GM21390 (cell line): ENCODE data around the gene CD109.
"Not testable (repeated sequence)": the region's sequence is repeated elsewhere in the genome, so short reads cannot be mapped to it uniquely, and the experiment has no call there.

Source experiments
- ATAC-seq: cut with Tn5 transposase; IDR thresholded peaks from one replicate; pipeline ENCODE4 v1.9.1; 2021; ENCODE audit not compliant: unreplicated experiment

Gene CD109

GRCh38 chr6:73784726-73785505 is 88.9 kb downstream of the CD109 start:
- no peak for ATAC-seq

DNA sequence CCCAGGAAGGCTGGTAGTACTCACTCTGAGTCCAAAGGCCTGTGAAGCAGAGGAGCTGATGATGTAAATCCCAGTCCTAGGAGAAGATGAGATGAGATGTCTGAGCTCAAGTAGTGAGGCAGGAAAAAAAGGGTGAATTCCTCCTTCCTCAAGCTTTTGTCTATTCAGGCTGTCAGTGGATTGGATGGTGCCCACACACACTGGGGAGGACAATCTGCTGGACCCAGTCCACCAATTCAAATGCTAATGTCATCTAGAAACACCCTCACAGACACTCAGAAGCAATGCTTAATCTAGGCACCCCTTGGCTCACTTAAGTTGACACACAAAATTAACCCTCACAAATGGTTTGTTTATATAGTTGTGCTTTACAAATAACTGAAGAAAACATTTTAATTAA is 94.6 kb downstream of the CD109 start:
- no peak for ATAC-seq

GRCh38 chr6:73791336-73791735 is 95.3 kb downstream of the CD109 start:
- no peak for ATAC-seq

DNA sequence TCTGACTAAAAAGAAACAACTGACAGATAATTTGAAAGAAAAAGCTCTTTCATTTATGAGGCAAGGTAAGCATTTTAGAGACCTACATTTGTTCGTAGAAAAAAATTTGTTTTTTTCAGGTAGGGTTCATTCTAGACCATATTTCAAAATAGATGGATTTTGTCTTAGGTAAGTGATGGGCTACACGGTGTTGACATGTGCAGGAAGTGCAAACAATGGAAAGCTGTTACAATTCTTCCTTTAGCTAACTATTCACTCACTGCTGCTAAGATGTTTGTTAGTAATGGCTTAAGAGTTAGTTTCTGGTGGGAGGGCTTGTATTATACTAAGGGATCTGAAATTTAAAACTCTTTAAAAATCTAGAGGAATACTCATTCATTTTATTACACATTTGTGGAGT is 96.7 kb downstream of the CD109 start:
- ATAC-seq = no peak

DNA sequence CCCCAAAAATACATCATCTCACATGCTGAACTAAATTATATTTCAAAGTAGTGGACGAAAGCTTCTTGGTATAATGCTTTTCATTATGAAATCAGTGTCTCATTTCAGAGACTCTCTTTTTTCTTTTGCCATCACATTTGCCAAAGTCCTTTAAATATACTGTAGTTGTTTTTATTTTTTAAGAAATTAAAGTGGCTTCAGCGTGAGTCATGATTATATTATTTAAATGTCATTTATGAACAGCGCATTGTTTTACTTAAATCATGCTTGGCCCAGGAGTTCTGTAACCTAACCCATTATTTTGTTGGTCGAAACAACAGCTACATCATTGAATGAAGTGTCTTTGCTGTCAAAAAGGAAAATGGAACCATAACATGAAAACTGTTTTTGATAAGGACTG is 100.9 kb downstream of the CD109 start:
- no peak for ATAC-seq

GRCh38 chr6:73797861-73798260 is 101.9 kb downstream of the CD109 start:
- no peak for ATAC-seq

GRCh38 chr6:73798592-73798991 is 102.6 kb downstream of the CD109 start:
- peak; percentile 70 for ATAC-seq

GRCh38 chr6:73800997-73801396 is 105.0 kb downstream of the CD109 start:
- no peak for ATAC-seq

DNA sequence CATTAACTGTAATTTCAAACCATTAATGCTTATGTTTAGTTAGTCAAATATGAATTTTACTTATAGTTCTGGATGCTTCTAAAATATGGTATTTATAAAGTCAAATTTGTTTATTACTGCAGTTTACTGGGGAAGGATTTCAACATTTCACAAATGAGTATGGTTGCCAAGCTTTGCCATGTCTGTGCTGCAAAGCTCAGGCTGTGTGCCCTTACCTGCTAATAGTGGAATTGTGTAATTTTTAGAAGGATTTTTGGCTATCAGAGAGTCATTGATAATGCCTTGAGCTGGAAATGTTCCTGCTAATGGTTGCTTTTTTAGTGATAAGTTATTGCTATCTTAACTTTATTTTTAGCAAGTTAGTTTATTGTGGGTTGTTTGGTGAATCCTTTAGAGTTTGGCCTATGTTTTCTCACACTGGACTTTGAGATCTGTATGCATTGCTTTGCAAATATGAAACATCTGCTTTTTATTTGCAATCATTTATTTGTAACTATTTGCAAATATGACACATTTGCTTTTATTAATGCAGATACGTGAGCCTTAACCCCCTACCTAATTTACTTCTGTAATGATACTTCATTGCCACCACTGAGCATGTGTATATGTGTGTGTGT is 105.8 kb downstream of the CD109 start:
- ATAC-seq = no peak

GRCh38 chr6:73802366-73802765 is 106.4 kb downstream of the CD109 start:
- ATAC-seq = no peak

DNA sequence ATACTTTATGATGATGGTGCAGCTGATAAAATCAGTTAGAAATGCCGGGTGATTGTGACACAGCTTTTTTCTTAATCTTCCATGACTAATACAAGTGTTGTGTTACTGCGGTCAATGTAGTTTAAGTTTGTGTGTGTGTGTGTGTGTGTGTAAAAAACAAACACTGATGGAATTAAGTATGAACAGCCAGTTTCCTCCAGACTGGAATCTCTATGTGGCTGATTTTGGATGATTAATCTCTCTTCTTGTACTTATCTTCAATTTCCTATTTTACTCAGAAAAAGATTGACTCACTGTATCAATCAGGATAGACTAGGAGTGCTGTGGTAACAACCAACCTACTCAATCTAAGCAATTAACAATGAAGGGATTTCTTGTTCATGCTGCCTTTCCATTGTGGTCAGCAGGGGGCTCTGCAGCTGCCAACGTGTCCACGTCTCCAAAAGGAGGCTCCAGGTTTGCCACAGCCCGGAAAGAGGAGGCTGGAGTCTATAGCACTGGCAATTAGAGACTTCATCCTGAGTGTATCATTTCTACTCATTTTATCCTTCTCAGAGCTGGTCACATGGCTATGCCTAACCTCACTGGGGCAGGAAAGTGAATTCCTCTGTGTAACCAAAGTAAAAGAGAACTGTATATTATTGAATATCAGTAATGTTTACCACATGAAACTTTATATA is 107.7 kb downstream of the CD109 start:
- ATAC-seq = no peak

GRCh38 chr6:73805221-73805620 is 109.2 kb downstream of the CD109 start:
- ATAC-seq = not testable (repeated sequence)

DNA sequence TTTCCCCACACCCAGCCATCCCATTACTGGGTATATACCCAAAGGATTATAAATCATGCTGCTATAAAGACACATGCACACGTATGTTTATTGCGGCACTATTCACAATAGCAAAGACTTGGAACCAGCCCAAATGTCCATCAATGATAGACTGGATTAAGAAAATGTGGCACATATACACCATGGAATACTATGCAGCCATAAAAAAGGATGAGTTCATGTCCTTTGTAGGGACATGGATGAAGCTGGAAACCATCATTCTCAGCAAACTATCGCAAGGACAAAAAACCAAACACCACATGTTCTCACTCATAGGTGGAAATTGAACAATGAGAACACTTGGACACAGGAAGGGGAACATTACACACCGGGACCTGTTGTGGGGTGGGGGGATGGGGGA is 110.0 kb downstream of the CD109 start:
- not testable (repeated sequence) for ATAC-seq

DNA sequence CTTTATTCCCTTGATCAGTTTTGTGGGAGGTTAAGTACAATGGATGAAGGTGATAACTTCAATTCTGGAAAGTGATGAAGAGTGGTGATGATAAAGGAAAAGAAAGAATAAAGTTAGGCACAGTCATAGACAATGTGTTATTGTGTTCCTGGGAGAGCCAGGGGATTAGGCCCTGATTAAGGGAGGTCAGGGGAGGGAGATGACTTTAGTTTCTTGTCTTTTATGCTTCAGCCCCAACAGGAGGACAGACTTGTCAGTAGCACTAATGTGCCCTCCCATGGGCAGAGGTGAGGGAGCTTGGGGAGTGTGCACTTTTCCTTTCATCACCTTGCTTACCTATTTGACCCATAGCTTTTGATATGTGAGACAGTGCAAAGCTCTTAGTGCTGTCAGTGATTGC is 115.7 kb downstream of the CD109 start:
- no peak for ATAC-seq

DNA sequence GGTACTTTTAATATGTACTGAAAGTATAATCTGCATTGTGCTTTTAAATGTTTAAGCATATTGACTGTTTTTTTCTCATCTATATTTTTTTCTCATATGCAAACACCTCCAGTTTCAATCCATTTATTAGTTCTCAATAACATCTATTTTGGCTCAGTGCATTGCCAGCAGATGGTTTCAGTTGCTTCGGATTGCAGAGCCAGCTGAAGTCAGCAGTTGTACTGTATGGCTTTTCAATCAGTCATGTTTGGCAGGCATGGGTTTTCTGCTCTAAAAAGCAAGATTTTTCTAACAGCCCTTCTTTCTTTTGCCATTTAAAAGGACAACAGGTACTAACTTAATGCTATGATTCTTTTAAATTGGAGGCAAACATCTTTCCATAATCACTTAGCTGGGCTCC is 121.2 kb downstream of the CD109 start:
- no peak for ATAC-seq

GRCh38 chr6:73823046-73823735 is 127.2 kb downstream of the CD109 start:
- ATAC-seq = no peak

DNA sequence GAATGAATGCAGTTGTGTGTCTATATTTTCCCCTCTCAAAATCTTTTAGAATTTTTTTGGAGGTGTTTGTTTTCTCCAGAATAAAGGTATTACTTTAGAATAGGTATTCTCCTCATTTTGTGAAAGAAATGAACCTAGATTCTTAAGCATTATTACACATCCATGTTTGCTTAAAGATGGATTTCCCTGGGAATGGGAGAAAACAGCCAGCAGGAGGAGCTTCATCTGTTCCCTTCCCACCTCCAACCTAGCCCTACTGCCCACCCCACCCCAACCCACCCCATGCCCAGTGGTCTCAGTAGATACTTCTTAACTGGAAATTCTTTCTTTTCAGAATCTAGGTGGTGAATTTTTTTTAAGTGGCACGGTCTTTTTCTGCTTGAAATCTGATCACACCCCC is 127.8 kb downstream of the CD109 start:
- ATAC-seq = no peak

DNA sequence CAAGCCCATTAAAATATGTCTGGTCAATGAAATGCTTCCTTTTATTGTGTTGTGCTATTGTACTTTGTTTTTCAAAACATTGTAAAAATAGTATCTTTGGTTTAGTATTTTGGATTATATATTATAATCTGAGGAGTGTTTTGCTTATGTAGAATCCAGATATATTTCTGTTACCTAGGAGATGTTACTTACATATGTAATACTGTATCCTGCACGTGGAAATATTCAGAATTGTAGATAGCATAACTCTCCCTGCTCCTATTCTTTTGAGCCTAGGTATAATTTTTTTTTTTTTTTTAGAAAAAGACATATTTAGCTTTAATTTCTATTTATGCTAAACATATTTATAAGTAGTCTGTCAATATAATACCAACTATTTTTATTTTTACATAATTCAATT is 130.6 kb downstream of the CD109 start:
- ATAC-seq = no peak

DNA sequence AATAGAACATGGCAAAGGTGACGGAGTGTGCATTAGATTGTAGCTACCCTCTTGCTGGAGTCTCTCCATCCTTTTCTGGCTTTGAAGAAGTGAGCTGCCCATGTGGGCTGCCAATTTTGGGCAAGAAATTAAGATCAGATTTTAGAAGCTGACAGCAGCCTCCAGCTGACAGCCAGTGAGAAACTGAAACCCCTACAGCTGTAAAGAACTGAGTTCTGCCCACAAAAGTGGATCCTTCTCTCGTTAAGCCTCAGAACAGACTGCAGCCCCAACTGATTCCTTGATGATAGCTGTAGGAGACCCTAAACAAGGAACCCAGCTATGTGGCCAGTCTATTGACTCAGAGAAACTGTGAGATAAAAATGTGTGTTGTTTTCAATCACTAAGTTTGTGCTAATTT is 134.1 kb downstream of the CD109 start:
- no peak for ATAC-seq

DNA sequence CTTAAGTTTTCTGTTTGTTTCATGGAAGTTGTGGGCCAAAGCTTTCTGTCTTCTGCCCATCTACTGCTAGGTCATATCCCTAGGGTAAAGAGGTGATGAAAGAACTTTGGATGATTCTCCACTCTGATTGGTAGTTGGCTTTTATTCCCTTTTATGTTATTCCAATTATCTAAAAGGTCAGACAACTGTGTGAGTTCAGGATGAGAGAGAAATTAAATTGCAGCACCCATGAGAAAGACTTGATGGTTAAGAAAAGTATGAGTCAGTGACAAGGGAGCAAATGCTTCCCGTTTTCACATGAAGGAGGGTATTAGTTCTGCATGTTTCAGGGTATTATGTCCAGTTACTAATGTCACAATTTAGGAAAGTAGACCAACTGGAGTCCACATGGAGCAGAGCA is 136.3 kb downstream of the CD109 start:
- no peak for ATAC-seq

DNA sequence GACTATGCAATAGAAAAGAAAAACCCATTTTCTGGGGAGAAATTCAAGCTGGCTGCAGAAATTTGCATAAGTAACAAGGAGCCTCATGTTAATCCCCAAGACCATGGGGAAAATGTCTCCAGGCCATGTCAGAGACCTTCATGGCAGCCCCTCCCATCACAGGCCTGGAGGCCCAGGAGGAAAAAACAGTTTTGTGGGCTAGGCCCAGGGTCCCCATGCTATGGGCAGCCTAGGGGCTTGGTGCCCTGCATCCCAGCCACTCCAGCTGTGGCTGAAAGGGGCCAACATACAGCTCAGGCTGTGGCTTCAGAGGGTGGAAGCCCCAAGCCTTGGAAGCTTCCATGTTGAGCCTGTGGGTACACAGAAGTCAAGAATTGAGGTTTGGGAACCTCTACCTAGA is 148.7 kb downstream of the CD109 start:
- not testable (repeated sequence) for ATAC-seq

- not testable (repeated sequence) for ATAC-seq
Observed at GRCh38 chr6:73851048-73851447, 155.0 kb downstream of the CD109 start.
